ENCODE measurements around the gene GARNL3. TPM values are rescaled to one million over a fixed set of nuclear protein-coding genes. Genes with fewer than 3 reads are reported as not detected.

GARNL3 gene
- total RNA-seq, 2 experiments from 2014 or later: 0.63 to 1.8 TPM

DNA sequence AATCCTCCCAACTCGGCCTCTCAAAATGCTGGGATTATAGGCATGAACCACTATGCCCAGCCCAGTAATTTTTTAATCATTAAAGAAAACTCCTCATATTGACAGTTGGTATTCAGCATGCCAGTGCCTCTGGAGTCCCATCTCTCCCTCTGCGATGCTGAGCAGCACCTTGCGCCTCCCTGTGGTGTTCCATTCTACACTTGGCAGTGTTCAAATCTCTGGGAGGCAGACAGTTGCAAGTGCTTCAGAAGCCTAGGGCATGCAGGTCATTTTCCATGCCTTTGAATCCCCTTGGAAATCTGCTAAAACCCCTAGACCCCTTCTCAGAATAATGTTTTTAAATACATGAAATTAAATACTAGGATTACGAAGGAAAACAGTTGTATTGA is 41.3 kb downstream of the GARNL3 start:
- intact Hi-C loops (cut with DNase I, micrococcal nuclease): no loop called here
- TF ChIP-seq, protein P1, sequence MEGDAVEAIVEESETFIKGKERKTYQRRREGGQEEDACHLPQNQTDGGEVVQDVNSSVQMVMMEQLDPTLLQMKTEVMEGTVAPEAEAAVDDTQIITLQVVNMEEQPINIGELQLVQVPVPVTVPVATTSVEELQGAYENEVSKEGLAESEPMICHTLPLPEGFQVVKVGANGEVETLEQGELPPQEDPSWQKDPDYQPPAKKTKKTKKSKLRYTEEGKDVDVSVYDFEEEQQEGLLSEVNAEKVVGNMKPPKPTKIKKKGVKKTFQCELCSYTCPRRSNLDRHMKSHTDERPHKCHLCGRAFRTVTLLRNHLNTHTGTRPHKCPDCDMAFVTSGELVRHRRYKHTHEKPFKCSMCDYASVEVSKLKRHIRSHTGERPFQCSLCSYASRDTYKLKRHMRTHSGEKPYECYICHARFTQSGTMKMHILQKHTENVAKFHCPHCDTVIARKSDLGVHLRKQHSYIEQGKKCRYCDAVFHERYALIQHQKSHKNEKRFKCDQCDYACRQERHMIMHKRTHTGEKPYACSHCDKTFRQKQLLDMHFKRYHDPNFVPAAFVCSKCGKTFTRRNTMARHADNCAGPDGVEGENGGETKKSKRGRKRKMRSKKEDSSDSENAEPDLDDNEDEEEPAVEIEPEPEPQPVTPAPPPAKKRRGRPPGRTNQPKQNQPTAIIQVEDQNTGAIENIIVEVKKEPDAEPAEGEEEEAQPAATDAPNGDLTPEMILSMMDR (IDR thresholded peaks at IDR 0.05): no peak
- Mint-ChIP-seq H3K27ac (no peak overlapping the region), H3K4me3 (no peak overlapping the region), H3K36me3 (ENCODE audit: low read depth) (no peaks in the 10 kb centered on the region), H3K4me1 (ENCODE audit: low read depth) (no peaks in the 10 kb centered on the region), H3K9me3 (no peaks in the 10 kb centered on the region), H3K27me3 (peaks cover 52% of the 10 kb centered on the region)
- POLR2A ChIA-PET: no interaction called here
- Histone ChIP-seq H3K4me1 (ENCODE audit: insufficient read depth, low read length) (no peaks in the 10 kb centered on the region), H3K36me3 (ENCODE audit: insufficient read depth, low read length) (no peaks in the 10 kb centered on the region), H3K27ac (ENCODE audit: low read depth in 1 of 2, low read length in 2 of 2) (no peak overlapping the region), H3K9me3 (ENCODE audit: control insufficient read depth in 1 of 2, insufficient read depth in 1 of 2, low read length in 2 of 2) (no peaks in the 10 kb centered on the region), H3K4me3 (ENCODE audit: low read length) (no peak overlapping the region), H3K27me3 (ENCODE audit: control insufficient read depth in 1 of 2, insufficient read depth in 2 of 2, low read length in 2 of 2) (no peaks in the 10 kb centered on the region)
- DNase-seq: no peak
- ATAC-seq (ENCODE audit: poor library complexity): no peak
- CTCF ChIA-PET: no interaction called here

DNA sequence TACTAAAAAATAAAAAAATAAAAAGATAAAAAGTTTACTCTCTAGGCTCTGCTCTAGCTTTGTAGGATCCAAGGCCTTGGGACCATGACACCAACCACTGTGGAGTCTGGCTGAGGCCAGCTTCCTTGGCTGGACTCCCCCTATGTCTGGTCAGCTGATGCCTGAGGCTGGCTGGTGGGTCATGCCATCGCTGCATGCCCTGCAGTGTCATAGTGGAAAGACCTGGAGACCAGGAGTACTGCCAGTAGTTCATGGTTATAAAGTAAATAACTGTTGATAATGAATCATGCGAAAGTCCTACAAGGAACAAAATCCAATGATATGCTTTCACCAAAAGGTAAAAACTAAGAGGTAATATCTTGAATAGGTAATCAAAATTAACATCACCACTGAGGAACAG is 43.2 kb downstream of the GARNL3 start:
- peaks cover 50% of the 10 kb centered on the region for H3K27me3 Mint-ChIP-seq
- intact Hi-C loops (cut with DNase I, micrococcal nuclease): no loop called here
- no peak overlapping the region for H3K4me3 Mint-ChIP-seq
- no peaks in the 10 kb centered on the region for H3K27me3 ChIP-seq (ENCODE audit: control insufficient read depth in 1 of 2, insufficient read depth in 2 of 2, low read length in 2 of 2)
- H3K27ac Mint-ChIP-seq: no peak overlapping the region
- TF ChIP-seq, protein P1 (IDR thresholded peaks at IDR 0.05): no peak
- POLR2A ChIA-PET: no interaction called here
- H3K36me3 Mint-ChIP-seq (ENCODE audit: low read depth): no peaks in the 10 kb centered on the region
- DNase-seq (no peak), ATAC-seq (ENCODE audit: poor library complexity) (no peak)
- no peaks in the 10 kb centered on the region for H3K4me1 ChIP-seq (ENCODE audit: insufficient read depth, low read length)
- H3K4me1 Mint-ChIP-seq (ENCODE audit: low read depth): no peaks in the 10 kb centered on the region
- no peak overlapping the region for H3K27ac ChIP-seq (ENCODE audit: low read depth in 1 of 2, low read length in 2 of 2)
- CTCF ChIA-PET: no interaction called here
- H3K9me3 ChIP-seq (ENCODE audit: control insufficient read depth in 1 of 2, insufficient read depth in 1 of 2, low read length in 2 of 2): no peaks in the 10 kb centered on the region
- H3K36me3 ChIP-seq (ENCODE audit: insufficient read depth, low read length): no peaks in the 10 kb centered on the region
- no peaks in the 10 kb centered on the region for H3K9me3 Mint-ChIP-seq
- no peak overlapping the region for H3K4me3 ChIP-seq (ENCODE audit: low read length)

DNA sequence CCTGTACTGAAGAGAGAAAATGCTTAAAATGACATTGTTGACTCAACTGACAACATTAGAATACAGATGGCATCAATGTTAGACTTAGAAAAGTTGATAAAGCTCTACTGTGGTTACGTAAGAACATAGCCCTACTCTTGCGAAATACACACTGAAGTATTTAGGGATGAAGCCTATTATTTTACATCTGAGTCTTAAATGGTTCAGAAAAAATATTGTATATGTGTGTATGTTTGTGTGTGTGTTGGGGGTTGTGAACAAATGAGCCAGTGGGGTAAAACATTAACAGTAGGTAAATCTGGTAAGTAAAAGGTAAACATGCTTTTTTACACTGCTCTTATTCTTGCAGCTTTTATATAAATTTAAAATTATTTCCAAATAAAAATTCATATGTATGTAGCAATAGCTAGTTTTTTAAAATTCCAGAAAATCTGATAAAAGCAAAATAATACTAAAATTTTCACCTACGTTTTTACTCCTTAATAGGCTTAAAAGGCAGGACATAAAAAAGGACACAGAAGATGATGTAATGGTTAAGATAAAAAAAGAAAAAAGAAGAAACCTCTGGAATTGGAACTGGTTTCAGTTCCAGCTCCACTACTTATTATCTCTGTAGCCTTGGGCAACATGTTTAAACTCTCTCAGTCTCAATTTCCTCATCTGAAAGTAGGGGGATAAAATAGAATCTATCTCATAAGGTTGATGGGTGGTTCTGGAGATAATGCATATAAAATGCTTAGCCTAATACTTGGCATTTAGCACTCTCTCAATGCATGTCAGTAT is 44.3 kb downstream of the GARNL3 start:
- H3K27me3 ChIP-seq (ENCODE audit: control insufficient read depth in 1 of 2, insufficient read depth in 2 of 2, low read length in 2 of 2): no peaks in the 10 kb centered on the region
- CTCF ChIA-PET: no interaction called here
- no peak for ATAC-seq (ENCODE audit: poor library complexity)
- POLR2A ChIA-PET: no interaction called here
- H3K4me1 Mint-ChIP-seq (ENCODE audit: low read depth): no peaks in the 10 kb centered on the region
- H3K36me3 Mint-ChIP-seq (ENCODE audit: low read depth): no peaks in the 10 kb centered on the region
- no peak overlapping the region for H3K27ac ChIP-seq (ENCODE audit: low read depth in 1 of 2, low read length in 2 of 2)
- peaks cover 43% of the 10 kb centered on the region for H3K27me3 Mint-ChIP-seq
- intact Hi-C loops (cut with DNase I, micrococcal nuclease): no loop called here
- H3K36me3 ChIP-seq (ENCODE audit: insufficient read depth, low read length): no peaks in the 10 kb centered on the region
- TF ChIP-seq, protein P1 (IDR thresholded peaks at IDR 0.05): no peak
- no peak overlapping the region for H3K27ac Mint-ChIP-seq
- H3K4me1 ChIP-seq (ENCODE audit: insufficient read depth, low read length): no peaks in the 10 kb centered on the region
- H3K9me3 Mint-ChIP-seq: no peaks in the 10 kb centered on the region
- no peak for DNase-seq
- H3K4me3 ChIP-seq (ENCODE audit: low read length): no peak overlapping the region
- no peak overlapping the region for H3K4me3 Mint-ChIP-seq
- H3K9me3 ChIP-seq (ENCODE audit: control insufficient read depth in 1 of 2, insufficient read depth in 1 of 2, low read length in 2 of 2): no peaks in the 10 kb centered on the region

Data from CD4-positive, alpha-beta T cell (primary cell).